ENCODE measurements around the gene ABI1. TPM values are rescaled to one million over a fixed set of nuclear protein-coding genes. Genes with fewer than 3 reads are reported as not detected.

Gene ABI1
- total RNA-seq, 2 donors from 2014 or later = 20.3 to 27.7 TPM

DNA sequence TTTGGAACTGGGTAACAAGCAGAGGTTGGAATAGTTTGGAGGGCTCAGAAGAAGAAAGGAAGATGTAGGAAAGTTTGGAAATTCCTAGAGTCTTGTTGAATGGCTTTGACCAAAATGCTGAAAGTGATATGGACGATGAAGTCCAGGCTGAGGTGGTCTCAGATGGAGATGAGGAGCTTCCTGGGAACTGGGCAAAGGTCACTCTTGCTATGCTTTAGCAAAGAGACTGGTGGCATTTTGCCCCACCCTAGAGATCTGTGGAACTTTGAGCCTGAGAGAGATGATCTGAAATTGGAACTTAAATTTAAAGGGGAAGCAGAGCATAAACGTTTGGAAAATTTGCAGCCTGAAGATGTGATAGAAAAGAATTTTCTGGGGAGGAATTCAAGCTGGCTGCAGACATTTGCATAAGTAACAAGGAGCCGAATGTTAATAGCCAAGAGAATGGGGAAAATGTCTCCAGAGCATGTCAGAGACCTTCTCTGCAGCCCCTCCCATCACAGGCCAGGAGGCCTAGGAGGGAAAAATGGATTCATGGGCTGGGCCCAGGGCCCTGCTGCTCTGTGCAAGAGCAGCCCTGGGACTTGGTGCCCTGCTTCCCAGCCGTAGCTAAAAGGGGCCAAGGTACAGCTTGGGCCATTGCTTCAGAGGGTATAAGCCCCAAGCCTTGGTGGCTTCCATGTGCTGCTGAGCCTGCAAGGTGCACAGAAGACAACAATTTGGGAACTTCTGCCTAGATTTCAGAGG is 159.7 kb downstream of the ABI1 start:
- Histone ChIP-seq H3K27me3 (no peaks in the 10 kb centered on the region), H3K4me3 (no peak overlapping the region), H3K9me3 (no peaks in the 10 kb centered on the region), H3K36me3 (peaks cover 12% of the 10 kb centered on the region), H3K27ac (no peak overlapping the region), H3K4me1 (peaks cover 0 to 14% of the 10 kb centered on the region in 2 donors)
- TF ChIP-seq, protein P1, sequence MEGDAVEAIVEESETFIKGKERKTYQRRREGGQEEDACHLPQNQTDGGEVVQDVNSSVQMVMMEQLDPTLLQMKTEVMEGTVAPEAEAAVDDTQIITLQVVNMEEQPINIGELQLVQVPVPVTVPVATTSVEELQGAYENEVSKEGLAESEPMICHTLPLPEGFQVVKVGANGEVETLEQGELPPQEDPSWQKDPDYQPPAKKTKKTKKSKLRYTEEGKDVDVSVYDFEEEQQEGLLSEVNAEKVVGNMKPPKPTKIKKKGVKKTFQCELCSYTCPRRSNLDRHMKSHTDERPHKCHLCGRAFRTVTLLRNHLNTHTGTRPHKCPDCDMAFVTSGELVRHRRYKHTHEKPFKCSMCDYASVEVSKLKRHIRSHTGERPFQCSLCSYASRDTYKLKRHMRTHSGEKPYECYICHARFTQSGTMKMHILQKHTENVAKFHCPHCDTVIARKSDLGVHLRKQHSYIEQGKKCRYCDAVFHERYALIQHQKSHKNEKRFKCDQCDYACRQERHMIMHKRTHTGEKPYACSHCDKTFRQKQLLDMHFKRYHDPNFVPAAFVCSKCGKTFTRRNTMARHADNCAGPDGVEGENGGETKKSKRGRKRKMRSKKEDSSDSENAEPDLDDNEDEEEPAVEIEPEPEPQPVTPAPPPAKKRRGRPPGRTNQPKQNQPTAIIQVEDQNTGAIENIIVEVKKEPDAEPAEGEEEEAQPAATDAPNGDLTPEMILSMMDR (IDR thresholded peaks at IDR 0.05) = no peak
- no peak for DNase-seq (ENCODE audit: low spot score)

DNA sequence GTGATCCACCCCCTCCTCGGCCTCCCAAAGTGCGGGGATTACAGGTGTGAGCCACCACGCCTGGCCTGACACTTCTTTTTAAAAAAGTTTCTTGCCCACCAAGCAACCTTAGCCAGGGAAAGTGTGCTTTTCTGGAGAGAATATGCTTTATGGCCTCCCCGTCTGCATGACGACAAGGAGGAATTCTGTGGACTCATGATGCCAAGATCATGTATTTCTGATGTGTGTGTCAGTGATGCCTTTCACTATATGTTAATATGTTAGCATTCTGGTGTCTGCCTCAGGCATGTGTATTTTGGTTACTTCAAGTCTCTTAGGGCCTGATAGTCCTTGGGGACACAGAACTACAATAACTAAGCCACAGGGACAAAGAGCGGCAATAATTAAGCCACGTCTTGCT is 161.1 kb downstream of the ABI1 start:
- Histone ChIP-seq H3K9me3 (no peaks in the 10 kb centered on the region), H3K4me1 (peaks cover 0 to 14% of the 10 kb centered on the region in 2 donors), H3K36me3 (no peaks in the 10 kb centered on the region), H3K27ac (no peak overlapping the region), H3K4me3 (no peak overlapping the region), H3K27me3 (no peaks in the 10 kb centered on the region)
- DNase-seq (ENCODE audit: low spot score) = no peak
- TF ChIP-seq, protein P1 (IDR thresholded peaks at IDR 0.05) = no peak

DNA sequence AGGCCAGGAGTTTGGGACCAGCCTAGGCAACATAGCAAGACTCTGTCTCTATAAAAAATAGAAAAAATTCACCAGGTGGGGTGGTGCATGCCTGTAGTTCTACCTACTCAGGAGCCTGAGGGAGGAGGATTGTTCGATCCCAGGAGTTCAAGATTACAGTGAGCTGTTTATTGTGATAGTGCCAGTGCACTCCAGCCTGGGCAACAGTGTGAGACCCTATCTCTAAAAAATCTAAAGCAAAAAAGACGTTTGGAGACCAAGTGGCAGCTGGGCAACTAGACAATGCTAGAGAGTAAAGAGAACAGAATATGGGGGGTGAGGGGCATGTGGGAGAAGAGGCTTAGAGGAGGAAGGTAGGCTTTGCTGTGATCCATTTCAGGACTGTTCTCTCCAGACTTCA is 161.8 kb downstream of the ABI1 start:
- Histone ChIP-seq H3K27me3 (no peaks in the 10 kb centered on the region), H3K4me3 (no peak overlapping the region), H3K27ac (no peak overlapping the region), H3K9me3 (no peaks in the 10 kb centered on the region), H3K4me1 (peaks cover 0 to 14% of the 10 kb centered on the region in 2 donors), H3K36me3 (no peaks in the 10 kb centered on the region)
- no peak for DNase-seq (ENCODE audit: low spot score)
- TF ChIP-seq, protein P1 (IDR thresholded peaks at IDR 0.05) = no peak

DNA sequence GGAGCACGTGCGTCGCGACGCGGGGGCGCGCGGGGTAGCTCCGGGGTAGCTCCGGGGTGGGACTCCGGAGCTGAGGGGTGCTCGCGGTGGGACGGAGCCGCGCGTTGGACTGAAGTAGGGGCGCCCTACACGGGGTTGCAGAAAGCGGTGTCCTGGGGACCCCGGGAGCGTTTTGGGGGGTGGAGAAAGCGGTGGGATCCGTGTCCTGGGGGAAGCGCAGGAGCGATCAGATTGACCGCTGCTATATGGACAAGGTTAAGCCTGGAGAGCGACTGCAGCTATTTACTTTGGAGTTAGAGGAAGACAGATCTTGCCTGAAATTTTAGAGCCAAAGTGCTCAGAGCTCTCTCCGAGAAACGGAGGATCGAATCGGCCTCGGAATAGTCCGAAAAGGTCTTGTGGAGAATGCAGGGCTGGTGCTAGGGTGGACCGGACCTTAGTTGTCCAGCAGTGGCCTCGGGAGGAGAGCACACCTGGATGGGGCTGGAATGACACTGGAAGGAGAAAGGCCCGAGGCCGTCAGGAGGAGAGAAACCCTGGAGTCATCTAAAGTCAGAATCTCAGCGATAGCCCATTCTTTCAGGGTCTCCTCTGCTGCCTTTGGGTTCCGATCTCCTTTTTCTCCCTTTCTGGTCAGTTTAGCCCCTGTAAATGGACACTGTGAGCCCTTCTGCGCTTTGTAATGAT is 162.7 kb downstream of the ABI1 start:
- H3K27ac ChIP-seq = peak overlapping the region; percentile 84 to 88

DNA sequence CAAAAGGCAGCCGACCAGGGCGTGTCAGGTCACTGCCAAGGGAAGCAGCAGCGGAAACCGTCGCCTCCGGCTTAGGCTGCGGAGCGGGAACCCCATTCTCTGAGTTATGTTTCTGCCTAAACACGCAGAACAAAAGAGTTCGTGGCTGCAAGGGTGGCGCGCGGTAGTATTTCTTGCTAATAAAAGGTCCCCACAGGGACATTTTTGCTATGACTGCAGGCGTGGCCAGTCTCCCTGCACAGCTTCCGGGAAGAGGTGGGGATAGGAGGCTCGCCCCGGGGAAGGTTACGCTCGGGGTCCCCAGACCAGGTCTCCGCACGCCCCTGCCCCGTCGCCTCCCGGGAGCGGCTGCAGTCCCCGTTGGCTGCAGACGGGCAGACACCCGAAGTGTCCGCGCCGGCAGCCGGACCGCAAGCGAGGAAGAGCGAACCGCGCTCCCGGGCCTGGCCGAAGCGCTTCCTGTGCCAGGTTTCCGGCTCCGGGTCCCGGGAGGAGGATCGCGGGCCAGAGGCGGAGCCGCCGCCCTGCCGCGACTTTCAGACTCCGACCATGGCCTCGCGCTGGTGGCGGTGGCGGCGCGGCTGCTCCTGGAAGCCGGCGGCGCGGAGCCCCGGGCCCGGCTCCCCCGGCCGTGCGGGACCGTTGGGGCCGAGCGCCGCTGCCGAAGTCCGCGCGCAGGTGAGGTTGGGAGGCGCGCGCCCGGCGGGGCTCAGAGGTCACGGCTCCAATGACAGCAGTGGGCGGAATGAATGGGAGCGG is 163.4 kb downstream of the ABI1 start, which contains the start of gene PDSS1:
PDSS1 (plus strand) TSS at position 539 of the 759 bp plus-strand sequence; CDS start at position 550, 11 bp downstream.
- Histone ChIP-seq H3K27ac (peak within 1 kb of the TSS; percentile 84 to 88), H3K9me3 (no peaks in the 10 kb centered on the region), H3K4me1 (peaks cover 0 to 14% of the 10 kb centered on the region in 2 donors), H3K36me3 (no peaks in the 10 kb centered on the region), H3K4me3 (peak within 1 kb of the TSS; percentile 75 to 87), H3K27me3 (no peaks in the 10 kb centered on the region)
- peak; percentile 81 for DNase-seq (ENCODE audit: low spot score)
- TF ChIP-seq, protein P1 (IDR thresholded peaks at IDR 0.05) = peak in 1 of 2 donors; percentile 9

More for the DNA sequence above, 162.7 kb downstream of the ABI1 start:
- peak overlapping the region; percentile 75 to 87 for H3K4me3 ChIP-seq
- H3K27me3 ChIP-seq = no peaks in the 10 kb centered on the region
- H3K36me3 ChIP-seq = no peaks in the 10 kb centered on the region
- H3K4me1 ChIP-seq = peaks cover 0 to 14% of the 10 kb centered on the region in 2 donors
- no peaks in the 10 kb centered on the region for H3K9me3 ChIP-seq
- no peak for DNase-seq (ENCODE audit: low spot score)
- TF ChIP-seq, protein P1 (IDR thresholded peaks at IDR 0.05) = no peak

Measured in right atrium auricular region (tissue), 2 donors.